ENCODE data around the gene SLC7A6. TPM values are rescaled to one million over a fixed set of nuclear protein-coding genes. Genes with fewer than 3 reads are reported as not detected.

Gene SLC7A6
- total RNA-seq, 2 experiments from 2014 or later: 53.1 to 79.5 TPM

GRCh38 chr16:68242926-68243858 lies 21.1 kb upstream of the SLC7A6 start:
- Histone ChIP-seq H3K4me3 (ENCODE audit: low read depth, low read length, poor library complexity, severe bottlenecking) (no peak overlapping the region), H3K36me3 (ENCODE audit: insufficient read depth, low read length) (no peaks in the 10 kb centered on the region), H3K79me2 (ENCODE audit: insufficient read depth, low read depth, low read length) (peaks cover 18% of the 10 kb centered on the region; the same call in 1 of the 2 replicates), H3K9me2 (ENCODE audit: insufficient read depth, low read length) (no peaks in the 10 kb centered on the region), H3K4me1 (ENCODE audit: insufficient read depth, low read length, poor library complexity, severe bottlenecking) (peaks cover 40% of the 10 kb centered on the region), H2AFZ (ENCODE audit: low read length) (no peak overlapping the region), H3K9me3 (ENCODE audit: low read length) (no peaks in the 10 kb centered on the region), H3K4me2 (ENCODE audit: low read length) (no peak overlapping the region), H4K20me1 (ENCODE audit: insufficient read depth, low read length) (no peaks in the 10 kb centered on the region), H3K27ac (ENCODE audit: low read depth, low read length, poor library complexity, severe bottlenecking) (no peak overlapping the region)
- ChIA-PET POLR2A (interaction anchor here (0.6 to 2.6 kb wide), 4 partner anchors 13 to 1723 kb away, joined by 3 to 13 read pairs (median 4); no protein-coding TSS in a partner anchor), CTCF (ENCODE audit: unreplicated experiment) (no interaction called here)
- no peak for DNase-seq (ENCODE audit: low spot score)
- BruUV-seq (replicated peaks): no TSS peak
- TF ChIP-seq CTCF (conservative IDR thresholded peaks at IDR 0.05; ENCODE audit: low read length) (no peak), EZH2phosphoT487 (IDR thresholded peaks at IDR 0.05; ENCODE audit: borderline replicate concordance, low read depth, low read length) (no peak)
- intact Hi-C loops (cut with micrococcal nuclease; ENCODE audit: unreplicated experiment): no loop called here

DNA sequence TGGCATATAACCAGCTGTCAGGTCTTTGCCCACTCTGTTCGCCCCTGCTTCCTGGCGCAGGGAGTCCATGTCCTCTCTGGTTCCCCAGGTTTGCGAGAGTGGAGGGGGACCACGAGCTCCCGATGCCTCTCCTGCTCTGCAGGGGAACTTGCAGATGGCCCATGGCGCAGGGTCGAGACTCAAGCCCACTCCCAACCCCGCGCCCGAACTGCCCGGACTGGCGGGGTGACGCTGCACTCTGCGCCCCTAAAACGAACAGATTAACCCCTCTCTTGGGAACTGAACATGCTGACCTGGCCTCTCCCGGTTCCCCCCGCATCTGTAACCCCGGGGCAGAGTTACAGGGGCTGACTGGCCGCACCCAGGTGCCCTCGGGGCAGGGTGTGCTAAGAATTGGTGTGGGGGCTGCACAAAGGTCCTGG lies 19.8 kb upstream of the SLC7A6 start:
- H3K4me1 ChIP-seq (ENCODE audit: insufficient read depth, low read length, poor library complexity, severe bottlenecking): peaks cover 35% of the 10 kb centered on the region
- peak overlapping the region; percentile 85 for H2AFZ ChIP-seq (ENCODE audit: low read length)
- intact Hi-C loops (cut with micrococcal nuclease; ENCODE audit: unreplicated experiment): no loop called here
- no peak overlapping the region for H3K27ac ChIP-seq (ENCODE audit: low read depth, low read length, poor library complexity, severe bottlenecking)
- peaks cover 18% of the 10 kb centered on the region; the same call in 1 of the 2 replicates for H3K79me2 ChIP-seq (ENCODE audit: insufficient read depth, low read depth, low read length)
- no peaks in the 10 kb centered on the region for H4K20me1 ChIP-seq (ENCODE audit: insufficient read depth, low read length)
- H3K9me2 ChIP-seq (ENCODE audit: insufficient read depth, low read length): no peaks in the 10 kb centered on the region
- peaks cover 13% of the 10 kb centered on the region for H3K36me3 ChIP-seq (ENCODE audit: insufficient read depth, low read length)
- ChIA-PET CTCF (ENCODE audit: unreplicated experiment) (interaction anchor here (0.6 to 1.8 kb wide), 3 partner anchors 13 to 170 kb away, joined by 3 to 4 read pairs (median 3); no protein-coding TSS in a partner anchor), POLR2A (interaction anchor here (2.6 kb wide), 1 partner anchor 14 kb away, joined by 13 read pairs; no protein-coding TSS in a partner anchor)
- TF ChIP-seq CTCF (conservative IDR thresholded peaks at IDR 0.05; ENCODE audit: low read length) (no peak), EZH2phosphoT487 (IDR thresholded peaks at IDR 0.05; ENCODE audit: borderline replicate concordance, low read depth, low read length) (no peak)
- no peaks in the 10 kb centered on the region for H3K9me3 ChIP-seq (ENCODE audit: low read length)
- peak overlapping the region; percentile 80 for H3K4me3 ChIP-seq (ENCODE audit: low read depth, low read length, poor library complexity, severe bottlenecking)
- DNase-seq (ENCODE audit: low spot score): no peak
- TSS peak; percentile 69 for BruUV-seq (replicated peaks)
- H3K4me2 ChIP-seq (ENCODE audit: low read length): peak overlapping the region; percentile 81

Data from OCI-LY7 (cell line).